Peyer's patch (tissue), 4 donors: ENCODE results near the gene ZNF638.

Source experiments
- POLR2A ChIP-seq, 2 donors: fragments of 450-650 bp; IDR thresholded peaks; one replicate each; pipeline ENCODE4 v1.5.1; 2017; ENCODE audit warnings: antibody characterized with exemption in 2 of 2, mild to moderate bottlenecking in 2 of 2, moderate library complexity in 2 of 2
- TF ChIP-seq, protein P1 (sequence below), 6 experiments: fragments of 450-650 bp in 4 of 6; fragments of 200-600 bp in 2 of 6; sonication (generic) in 1 of 6; IDR thresholded peaks; one replicate each; pipeline ENCODE4 v1.5.1; 2017 to 2019; ENCODE audit warnings: antibody characterized with exemption in 6 of 6, mild to moderate bottlenecking in 3 of 6, moderate library complexity in 1 of 6

DNA sequence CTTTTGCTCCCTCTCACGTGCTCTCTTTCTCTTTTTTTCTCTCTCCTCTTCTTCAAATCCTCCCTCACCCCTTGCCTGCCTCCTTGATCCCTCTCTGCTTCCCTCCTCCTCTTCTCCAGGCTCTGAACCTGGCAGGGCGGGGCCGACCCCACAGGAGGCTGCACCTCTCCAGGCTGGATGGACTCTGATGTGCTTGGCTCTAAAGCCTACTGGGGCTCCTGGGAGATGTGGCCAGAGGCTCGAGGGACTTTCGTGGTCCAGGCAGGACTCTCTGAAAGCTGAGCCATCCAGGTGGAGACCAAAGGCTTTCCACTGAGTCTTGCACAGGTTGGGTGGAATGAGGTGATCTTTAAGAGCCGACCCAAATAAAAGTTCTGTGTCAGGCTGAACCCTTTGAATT lies 147.2 kb downstream of the ZNF638 start:
- TF ChIP-seq POLR2A (IDR thresholded peaks at IDR 0.05) = no peak
- TF ChIP-seq, protein P1, sequence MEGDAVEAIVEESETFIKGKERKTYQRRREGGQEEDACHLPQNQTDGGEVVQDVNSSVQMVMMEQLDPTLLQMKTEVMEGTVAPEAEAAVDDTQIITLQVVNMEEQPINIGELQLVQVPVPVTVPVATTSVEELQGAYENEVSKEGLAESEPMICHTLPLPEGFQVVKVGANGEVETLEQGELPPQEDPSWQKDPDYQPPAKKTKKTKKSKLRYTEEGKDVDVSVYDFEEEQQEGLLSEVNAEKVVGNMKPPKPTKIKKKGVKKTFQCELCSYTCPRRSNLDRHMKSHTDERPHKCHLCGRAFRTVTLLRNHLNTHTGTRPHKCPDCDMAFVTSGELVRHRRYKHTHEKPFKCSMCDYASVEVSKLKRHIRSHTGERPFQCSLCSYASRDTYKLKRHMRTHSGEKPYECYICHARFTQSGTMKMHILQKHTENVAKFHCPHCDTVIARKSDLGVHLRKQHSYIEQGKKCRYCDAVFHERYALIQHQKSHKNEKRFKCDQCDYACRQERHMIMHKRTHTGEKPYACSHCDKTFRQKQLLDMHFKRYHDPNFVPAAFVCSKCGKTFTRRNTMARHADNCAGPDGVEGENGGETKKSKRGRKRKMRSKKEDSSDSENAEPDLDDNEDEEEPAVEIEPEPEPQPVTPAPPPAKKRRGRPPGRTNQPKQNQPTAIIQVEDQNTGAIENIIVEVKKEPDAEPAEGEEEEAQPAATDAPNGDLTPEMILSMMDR (IDR thresholded peaks at IDR 0.05) = no peak
